AG04449 (cell line): ENCODE measurements around the gene SAE1.

Source experiments
- CTCF ChIA-PET: fragments of 350-600 bp; formaldehyde crosslinking; extraction: SDS; loops from one replicate; lab custom pipeline; 2021; ENCODE audit warnings: antibody characterized with exemption; lab: Yijun Ruan, JAX
- POLR2A ChIA-PET: fragments of 400-600, 350-600 bp; formaldehyde crosslinking; extraction: SDS; loops from one replicate; lab custom pipeline; 2020; ENCODE audit warnings: antibody characterized with exemption, inconsistent platforms; lab: Yijun Ruan, JAX
- DNase-seq: peaks from one replicate; pipeline ENCODE4 v3.0.0-alpha.2; 2010; ENCODE audit warnings: low read depth, low spot score
- H3K4me3 ChIP-seq: 2 replicates; pipeline ENCODE4 v1.5.1; 2011; ENCODE audit warnings: low read depth, mild to moderate bottlenecking, control low read depth, low read length
- CTCF ChIP-seq: IDR thresholded peaks from one replicate; pipeline ENCODE4 v1.5.1; 2011; ENCODE audit warnings: mild to moderate bottlenecking, moderate library complexity, low read length, control low read depth, inconsistent platforms; ENCODE audit not compliant: insufficient read depth; ENCODE audit errors: missing control alignments

SAE1 gene

DNA sequence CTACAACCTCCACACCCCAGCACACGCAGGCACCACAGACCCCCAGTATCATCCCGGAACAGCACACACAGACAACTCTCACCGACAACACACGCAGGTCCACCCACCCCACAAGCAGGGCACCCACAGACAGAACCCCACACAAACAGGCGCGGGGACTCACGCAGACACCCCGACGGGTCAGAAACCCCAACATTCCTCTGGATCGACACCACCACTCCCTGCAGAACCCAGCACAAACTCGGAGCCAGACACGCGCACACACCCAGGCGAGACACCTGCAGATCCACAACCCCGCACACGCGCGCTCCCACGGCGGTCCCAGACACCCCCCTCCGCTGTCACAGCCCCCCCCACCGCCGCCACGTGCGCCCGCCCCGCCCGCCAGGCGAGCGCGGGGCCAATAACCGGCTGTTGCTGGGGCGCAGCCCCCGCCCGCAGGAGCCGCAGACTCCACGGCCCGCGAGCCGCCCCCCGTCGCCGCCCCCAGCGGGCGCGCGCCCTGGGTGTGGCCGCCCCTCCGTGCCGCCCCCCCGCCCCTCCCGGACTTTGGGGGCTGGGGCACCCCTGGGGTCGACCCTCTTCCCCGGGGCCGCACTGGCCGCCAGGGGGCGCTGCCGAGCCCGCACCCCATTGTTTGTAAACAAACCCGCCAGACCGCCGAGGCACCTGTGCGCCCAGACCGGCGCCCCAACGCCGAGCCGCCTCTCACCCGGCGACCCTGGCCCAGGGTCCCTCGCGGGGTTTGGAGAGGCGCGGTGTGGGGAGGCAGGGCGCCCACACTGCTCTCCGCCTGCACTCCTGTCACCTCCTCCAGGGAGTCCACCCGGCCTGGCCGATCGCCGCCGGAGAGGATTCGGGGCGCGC, 99.7 kb downstream of the SAE1 start:
- CTCF ChIA-PET, result interaction anchor here (1.1 to 9.0 kb wide), 2 partner anchors 15 to 72 kb away, joined by 5 to 104 read pairs; no protein-coding TSS in a partner anchor

DNA sequence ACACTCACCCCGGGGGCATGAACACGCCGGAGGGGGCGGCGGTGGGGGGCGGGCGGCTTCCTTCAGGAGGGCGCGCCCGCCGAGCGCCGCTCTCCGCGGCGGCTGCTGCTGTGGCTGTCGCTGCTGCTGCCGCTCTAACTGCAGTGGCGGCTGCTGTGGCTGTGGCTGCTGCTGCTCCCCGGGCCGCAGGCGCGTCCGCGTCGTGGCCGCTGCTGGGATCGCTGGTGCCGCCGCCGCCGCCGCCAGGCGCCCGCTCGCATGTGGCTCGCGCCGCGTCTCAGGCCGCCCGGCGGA, 100.2 kb downstream of the SAE1 start, which contains the start of gene BBC3:
Gene BBC3, minus strand, starts transcription at position 279 of the 294 bp plus-strand sequence. CDS start 2,768 bp downstream, outside the sequence.
- TF ChIP-seq CTCF, result no peak
- ChIA-PET POLR2A (no interaction called here), CTCF (no interaction called here)
- DNase-seq, result no peak
- H3K4me3 ChIP-seq, result peak within 1 kb of the TSS; percentile 95

More for the DNA sequence above, 99.7 kb downstream of the SAE1 start:
- POLR2A ChIA-PET, result interaction anchor here (0.6 kb wide), 1 partner anchor 12 kb away, joined by 3 read pairs; no protein-coding TSS in a partner anchor
- DNase-seq, result no peak
- peak; percentile 78 for TF ChIP-seq CTCF
- peak overlapping the region; percentile 95 for H3K4me3 ChIP-seq

- DNase-seq, result no peak
- no peak for TF ChIP-seq CTCF
- POLR2A ChIA-PET, result no interaction called here
- peak overlapping the region; percentile 95 for H3K4me3 ChIP-seq
- CTCF ChIA-PET, result interaction anchor here (1.1 to 3.0 kb wide), 4 partner anchors 9 to 21 kb away, joined by 4 to 23 read pairs (median 16); no protein-coding TSS in a partner anchor
These were observed 100.8 kb downstream of the SAE1 start for GRCh38 chr19:47231215-47232054.

GRCh38 chr19:47232422-47233211, 102.0 kb downstream of the SAE1 start:
- CTCF ChIA-PET, result interaction anchor here (1.1 to 3.0 kb wide), 5 partner anchors 8 to 74 kb away, joined by 4 to 23 read pairs (median 11); no protein-coding TSS in a partner anchor
- TF ChIP-seq CTCF, result no peak
- peak overlapping the region; percentile 53 for H3K4me3 ChIP-seq
- POLR2A ChIA-PET, result interaction anchor here (1.0 to 1.2 kb wide), 3 partner anchors 11 to 24 kb away, joined by 3 to 5 read pairs (median 3); partner anchors contain the start of gene CCDC9
- DNase-seq, result no peak

GRCh38 chr19:47236072-47236675, 105.5 kb downstream of the SAE1 start:
- no peak for TF ChIP-seq CTCF
- no peak overlapping the region for H3K4me3 ChIP-seq
- DNase-seq, result no peak
- CTCF ChIA-PET, result interaction anchor here (0.6 to 3.5 kb wide), 4 partner anchors 11 to 180 kb away, joined by 3 to 18 read pairs (median 6); no protein-coding TSS in a partner anchor
- POLR2A ChIA-PET, result interaction anchor here (1.3 kb wide), 1 partner anchor 8 kb away, joined by 3 read pairs; no protein-coding TSS in a partner anchor
